ENCODE data around the gene EIF2B1. TPM values are rescaled to one million over a fixed set of nuclear protein-coding genes. Genes with fewer than 3 reads are reported as not detected.

Gene EIF2B1
- total RNA-seq, 2 donors from 2014 or later, result 37.3 to 55.4 TPM

DNA sequence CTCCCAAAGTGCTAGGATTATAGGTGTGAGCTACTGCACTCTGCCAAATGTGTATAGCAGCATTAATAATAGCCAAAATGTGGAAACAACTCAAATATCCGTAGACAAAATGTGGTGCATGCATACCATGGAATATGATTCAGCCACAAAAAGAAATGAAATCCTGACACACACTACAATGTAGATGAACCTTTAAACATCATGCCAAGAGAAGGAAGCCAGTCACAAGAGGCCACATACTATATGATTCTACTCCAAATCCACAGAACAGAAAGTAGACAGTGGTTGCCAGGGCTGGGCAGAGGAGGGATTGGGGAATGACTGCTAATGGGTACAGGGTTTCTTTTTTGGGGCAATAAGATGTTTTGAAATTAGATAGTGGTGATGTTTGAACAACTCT is 56.9 kb downstream of the EIF2B1 start:
- Histone ChIP-seq H3K9me3 (no peaks in the 10 kb centered on the region), H3K9ac (ENCODE audit: low read depth in 2 of 2, low read length in 2 of 2) (no peak overlapping the region), H3K4me1 (no peaks in the 10 kb centered on the region), H3K4me3 (no peak overlapping the region), H3K27me3 (no peaks in the 10 kb centered on the region), H3K36me3 (no peaks in the 10 kb centered on the region), H3K27ac (no peak overlapping the region)
- intact Hi-C loops (cut with DNase I), result no loop called here
- DNase-seq, result no peak
- TF ChIP-seq, protein P1, sequence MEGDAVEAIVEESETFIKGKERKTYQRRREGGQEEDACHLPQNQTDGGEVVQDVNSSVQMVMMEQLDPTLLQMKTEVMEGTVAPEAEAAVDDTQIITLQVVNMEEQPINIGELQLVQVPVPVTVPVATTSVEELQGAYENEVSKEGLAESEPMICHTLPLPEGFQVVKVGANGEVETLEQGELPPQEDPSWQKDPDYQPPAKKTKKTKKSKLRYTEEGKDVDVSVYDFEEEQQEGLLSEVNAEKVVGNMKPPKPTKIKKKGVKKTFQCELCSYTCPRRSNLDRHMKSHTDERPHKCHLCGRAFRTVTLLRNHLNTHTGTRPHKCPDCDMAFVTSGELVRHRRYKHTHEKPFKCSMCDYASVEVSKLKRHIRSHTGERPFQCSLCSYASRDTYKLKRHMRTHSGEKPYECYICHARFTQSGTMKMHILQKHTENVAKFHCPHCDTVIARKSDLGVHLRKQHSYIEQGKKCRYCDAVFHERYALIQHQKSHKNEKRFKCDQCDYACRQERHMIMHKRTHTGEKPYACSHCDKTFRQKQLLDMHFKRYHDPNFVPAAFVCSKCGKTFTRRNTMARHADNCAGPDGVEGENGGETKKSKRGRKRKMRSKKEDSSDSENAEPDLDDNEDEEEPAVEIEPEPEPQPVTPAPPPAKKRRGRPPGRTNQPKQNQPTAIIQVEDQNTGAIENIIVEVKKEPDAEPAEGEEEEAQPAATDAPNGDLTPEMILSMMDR (IDR thresholded peaks at IDR 0.05), result no peak

DNA sequence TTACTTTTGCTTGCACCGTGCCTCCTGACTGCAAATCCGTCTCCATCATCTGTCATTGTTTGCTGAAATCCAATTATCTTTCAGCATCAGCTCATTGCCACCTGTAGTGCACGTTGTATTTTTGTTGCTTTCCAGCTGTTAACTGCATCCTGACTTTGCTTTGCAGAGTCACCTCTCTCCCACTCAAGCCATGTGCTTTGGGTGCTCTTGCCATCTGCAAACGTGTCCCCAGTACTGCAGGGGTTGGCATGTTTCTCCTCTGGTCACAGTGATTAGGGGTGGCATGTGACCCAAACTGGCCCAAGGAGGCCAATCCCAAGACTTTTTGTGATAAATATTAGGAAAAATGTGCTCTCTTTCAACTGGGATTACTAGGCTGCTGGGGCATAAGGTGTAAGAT is 59.6 kb downstream of the EIF2B1 start:
- H3K27me3 ChIP-seq, result no peaks in the 10 kb centered on the region
- DNase-seq, result no peak
- intact Hi-C loops (cut with DNase I), result no loop called here
- no peak overlapping the region for H3K4me3 ChIP-seq
- TF ChIP-seq, protein P1 (IDR thresholded peaks at IDR 0.05), result no peak
- no peaks in the 10 kb centered on the region for H3K36me3 ChIP-seq
- H3K4me1 ChIP-seq, result no peaks in the 10 kb centered on the region
- H3K9me3 ChIP-seq, result no peaks in the 10 kb centered on the region
- H3K27ac ChIP-seq, result no peak overlapping the region
- no peak overlapping the region for H3K9ac ChIP-seq (ENCODE audit: low read depth in 2 of 2, low read length in 2 of 2)

DNA sequence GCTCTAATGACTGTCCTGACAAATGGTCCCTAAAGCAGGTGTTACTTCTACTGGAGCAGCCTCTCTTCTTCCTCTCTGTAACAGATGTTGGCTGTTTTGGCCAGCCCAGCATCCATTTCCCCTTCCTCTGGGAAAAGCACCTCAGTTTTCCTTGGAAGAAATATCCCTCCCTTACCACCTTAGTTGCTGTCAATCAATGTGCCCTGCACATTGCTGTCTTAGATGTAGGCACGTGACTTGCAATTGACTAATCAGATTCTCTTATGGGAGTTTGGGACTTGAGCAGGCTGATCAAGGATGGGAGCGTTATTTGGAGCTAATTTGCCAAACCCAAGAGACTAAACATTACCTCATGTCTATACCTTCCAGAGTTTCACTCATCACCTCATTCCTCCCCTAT is 61.1 kb downstream of the EIF2B1 start:
- Histone ChIP-seq H3K9ac (ENCODE audit: low read depth in 2 of 2, low read length in 2 of 2) (no peak overlapping the region), H3K36me3 (no peaks in the 10 kb centered on the region), H3K27ac (no peak overlapping the region), H3K4me3 (no peak overlapping the region), H3K9me3 (no peaks in the 10 kb centered on the region), H3K4me1 (no peaks in the 10 kb centered on the region), H3K27me3 (no peaks in the 10 kb centered on the region)
- intact Hi-C loops (cut with DNase I), result no loop called here
- TF ChIP-seq, protein P1 (IDR thresholded peaks at IDR 0.05), result no peak
- DNase-seq, result no peak

DNA sequence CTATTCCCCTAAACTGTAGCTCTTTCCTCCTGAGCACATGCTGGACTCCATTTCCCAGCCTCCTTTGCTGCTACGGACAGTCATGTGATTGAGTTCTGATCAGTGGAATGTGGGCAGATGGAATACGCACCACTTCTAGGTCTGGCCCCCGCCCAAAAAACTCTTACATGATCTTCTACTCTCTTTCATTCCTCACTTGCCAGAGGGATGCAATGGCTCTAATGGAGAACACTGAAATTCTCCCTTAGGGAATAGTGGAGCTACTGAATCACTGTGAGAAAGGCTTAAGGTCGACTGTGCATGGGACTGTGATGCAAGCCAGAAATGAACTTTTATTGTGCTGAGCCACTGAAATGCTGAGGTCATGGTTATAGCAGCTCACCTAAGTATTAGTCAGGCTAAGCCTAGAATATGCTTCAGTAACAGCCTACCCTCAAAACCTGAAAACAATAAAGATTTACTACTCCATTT is 62.1 kb downstream of the EIF2B1 start:
- H3K9me3 ChIP-seq, result no peaks in the 10 kb centered on the region
- peak; percentile 25 for DNase-seq
- intact Hi-C loops (cut with DNase I), result no loop called here
- no peak overlapping the region for H3K4me3 ChIP-seq
- H3K4me1 ChIP-seq, result no peaks in the 10 kb centered on the region
- no peak overlapping the region for H3K9ac ChIP-seq (ENCODE audit: low read depth in 2 of 2, low read length in 2 of 2)
- TF ChIP-seq, protein P1 (IDR thresholded peaks at IDR 0.05), result no peak
- no peaks in the 10 kb centered on the region for H3K36me3 ChIP-seq
- H3K27me3 ChIP-seq, result no peaks in the 10 kb centered on the region
- H3K27ac ChIP-seq, result no peak overlapping the region

Other genes starting within 250 kb of the EIF2B1 start
- gene KMT5A, start 249.6 kb downstream of the EIF2B1 start, total RNA-seq, result 10 to 100 TPM; 38.2 to 59.3 TPM
- gene RILPL2, start 197.0 kb downstream of the EIF2B1 start, total RNA-seq, result 1 to 10 TPM in 1 of 2 donors, under 1 TPM in 1; 0.96 to 2.1 TPM
- 10 to 100 TPM; 17.4 to 23.2 TPM for gene SNRNP35, start 175.5 kb downstream of the EIF2B1 start, total RNA-seq
- 1 to 10 TPM; 2.6 to 5.0 TPM for gene RILPL1, start 100.0 kb downstream of the EIF2B1 start, total RNA-seq
- gene TMED2, start 49.1 kb downstream of the EIF2B1 start, total RNA-seq, result 100 to 1,000 TPM; 297 to 381 TPM
- 10 to 100 TPM in 1 of 2 donors, 1 to 10 TPM in 1; 8.1 to 19.7 TPM for gene DDX55, start 31.6 kb downstream of the EIF2B1 start, total RNA-seq
- gene GTF2H3, start 143 bp upstream of the EIF2B1 start, total RNA-seq, result 10 to 100 TPM; 22.1 to 27.3 TPM
- 1 to 10 TPM; 6.1 to 7.3 TPM for gene TCTN2, start 37.4 kb upstream of the EIF2B1 start, total RNA-seq
- gene ATP6V0A2, start 78.7 kb upstream of the EIF2B1 start, total RNA-seq, result 10 to 100 TPM; 26.1 to 36.5 TPM
- gene DNAH10, start 128.6 kb upstream of the EIF2B1 start, total RNA-seq, result under 1 TPM; 0.32 to 0.35 TPM

All from colonic mucosa (tissue), 4 donors.